GM19397 (cell line): ENCODE data around the gene TMEM126A.

Experiments
- ATAC-seq: cut with Tn5 transposase; IDR thresholded peaks from one replicate; pipeline ENCODE4 v1.9.1; 2021; ENCODE audit warnings: mild to moderate bottlenecking, moderate library complexity; ENCODE audit not compliant: unreplicated experiment

The TMEM126A gene

DNA sequence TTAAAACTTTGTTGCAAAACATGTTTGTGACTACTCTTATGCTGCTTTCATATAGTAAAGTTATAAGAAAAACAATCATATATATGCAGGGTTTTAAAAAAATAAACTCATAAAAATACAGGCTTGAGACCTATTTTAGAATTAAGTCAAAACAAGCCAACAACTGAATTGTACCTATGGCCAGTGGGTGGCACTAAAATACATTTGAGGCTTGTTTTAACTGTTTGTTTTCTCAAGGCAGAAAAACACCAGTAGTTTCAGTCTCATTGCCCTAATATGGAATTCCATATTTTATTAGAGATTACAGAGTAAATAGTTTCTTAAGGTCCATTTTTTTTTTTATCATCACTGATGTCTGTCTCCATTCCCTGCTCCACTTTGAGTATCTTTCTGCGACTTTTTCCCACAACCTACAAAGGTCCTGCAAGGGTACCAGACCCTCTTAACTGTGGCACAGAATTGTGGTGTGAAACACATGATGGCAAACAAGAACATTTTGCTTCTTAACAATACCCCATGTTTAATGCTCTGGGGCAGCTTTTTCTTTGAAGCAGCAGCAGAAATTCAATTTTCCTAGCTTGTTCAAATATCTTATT lies 46.7 kb downstream of the TMEM126A start:
- ATAC-seq: no peak

DNA sequence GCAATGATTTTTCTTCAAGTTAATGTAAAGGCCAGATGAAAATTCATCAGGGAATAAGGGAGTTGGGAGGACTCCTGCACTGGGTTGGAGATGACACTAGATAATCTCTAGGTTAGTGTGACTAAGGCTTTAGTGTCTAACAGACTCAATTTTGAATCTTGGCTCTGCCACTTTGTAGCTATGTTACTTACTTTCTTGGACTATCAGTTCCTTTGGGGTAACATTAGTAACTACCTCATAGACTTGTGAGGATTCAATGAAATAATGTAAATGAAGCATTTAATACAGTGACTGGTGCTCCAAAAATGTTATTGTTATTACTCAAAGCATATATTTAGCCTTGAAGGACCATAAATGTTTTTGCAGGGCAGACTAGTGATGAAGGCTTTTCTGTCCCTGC lies 47.8 kb downstream of the TMEM126A start:
- ATAC-seq: no peak

DNA sequence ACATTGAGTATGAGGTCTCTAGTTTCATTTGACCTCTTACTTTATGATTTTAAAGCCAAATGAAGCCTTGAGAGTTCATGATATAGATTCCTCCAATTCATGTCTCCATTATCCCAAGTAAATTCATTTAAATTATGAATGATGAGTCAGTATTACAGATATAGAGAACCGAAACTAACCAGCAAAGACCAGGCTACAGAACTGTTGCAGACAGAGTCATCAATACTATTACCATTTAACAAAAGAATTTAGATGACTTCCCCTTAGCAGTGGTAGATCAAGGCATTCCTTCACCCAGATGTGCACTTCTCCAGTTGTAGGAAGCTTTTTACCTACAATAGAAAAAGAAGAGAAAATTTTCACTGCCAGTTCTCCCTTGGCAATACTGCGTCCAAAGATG lies 50.0 kb downstream of the TMEM126A start:
- no peak for ATAC-seq

DNA sequence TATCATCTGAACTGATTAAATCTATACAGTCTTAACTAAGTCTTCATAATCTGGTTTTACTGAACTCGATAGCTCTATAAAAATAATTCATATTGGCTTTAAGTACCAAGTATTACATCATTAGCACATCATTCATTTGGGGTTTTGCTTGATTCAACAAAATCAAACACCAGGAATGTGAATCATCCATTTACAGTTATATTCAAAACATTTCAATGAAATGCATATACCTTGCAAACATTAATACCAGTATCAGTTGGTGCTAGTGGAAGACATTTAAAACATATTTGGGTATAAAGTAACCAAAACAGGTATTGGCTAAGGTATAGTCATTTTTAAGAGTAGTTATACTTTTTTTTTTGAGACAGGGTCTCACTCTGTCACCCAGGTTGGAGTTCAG lies 50.4 kb downstream of the TMEM126A start:
- ATAC-seq: no peak

DNA sequence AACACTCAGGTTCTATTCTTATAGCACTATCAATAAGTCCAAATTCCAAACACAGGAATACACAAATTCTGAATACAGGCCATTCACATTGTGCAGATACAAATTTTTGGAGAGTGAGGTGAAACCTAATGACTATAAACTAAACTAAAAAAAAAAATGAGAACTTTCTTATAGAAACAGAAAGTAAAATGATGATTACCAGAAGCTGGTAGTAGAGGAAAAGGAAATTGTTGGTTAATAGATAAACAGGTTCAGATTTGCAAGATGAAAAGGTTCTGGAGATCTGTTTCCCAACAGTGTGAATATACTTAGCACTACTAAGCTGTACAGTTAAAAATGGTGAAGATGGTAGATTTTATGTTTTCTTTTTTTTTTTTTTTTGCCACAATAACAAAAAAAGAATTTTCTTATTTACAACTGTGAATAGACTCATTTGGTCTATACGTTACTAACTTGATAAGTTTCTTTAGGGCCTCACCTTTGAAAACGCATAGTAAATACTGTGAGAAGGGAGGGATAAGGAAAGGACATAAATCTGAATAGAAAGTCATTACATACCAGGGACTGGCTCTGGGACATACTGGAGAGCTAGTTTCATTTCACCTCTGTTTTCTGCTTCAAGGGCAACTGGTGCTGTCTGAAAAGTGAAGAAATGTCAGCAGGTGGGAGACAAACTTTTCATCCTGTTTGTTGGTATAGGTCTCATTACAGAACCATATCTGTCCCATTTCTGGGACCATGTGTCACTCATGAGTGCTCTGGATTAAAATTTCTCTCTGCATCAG lies 52.4 kb downstream of the TMEM126A start:
- peak; percentile 83 for ATAC-seq

DNA sequence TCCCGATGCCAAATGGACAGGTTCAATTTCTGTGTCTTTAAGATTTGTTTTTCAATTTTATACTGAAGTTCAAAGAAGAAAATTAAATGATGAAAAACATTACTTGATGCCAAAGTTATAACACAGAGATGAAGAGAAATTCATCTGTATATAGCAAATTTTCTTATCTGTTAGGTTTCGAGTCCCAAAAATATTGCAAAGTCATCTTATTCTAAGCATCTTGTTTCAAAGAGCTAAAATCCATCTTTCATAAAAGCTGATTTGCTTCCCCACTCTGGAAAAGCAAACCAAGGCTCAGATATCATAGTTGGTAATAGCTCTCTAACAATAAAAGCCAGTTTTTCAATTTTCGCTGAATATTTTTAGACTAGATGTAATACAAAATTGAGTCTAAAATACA lies 57.2 kb downstream of the TMEM126A start:
- ATAC-seq: no peak

DNA sequence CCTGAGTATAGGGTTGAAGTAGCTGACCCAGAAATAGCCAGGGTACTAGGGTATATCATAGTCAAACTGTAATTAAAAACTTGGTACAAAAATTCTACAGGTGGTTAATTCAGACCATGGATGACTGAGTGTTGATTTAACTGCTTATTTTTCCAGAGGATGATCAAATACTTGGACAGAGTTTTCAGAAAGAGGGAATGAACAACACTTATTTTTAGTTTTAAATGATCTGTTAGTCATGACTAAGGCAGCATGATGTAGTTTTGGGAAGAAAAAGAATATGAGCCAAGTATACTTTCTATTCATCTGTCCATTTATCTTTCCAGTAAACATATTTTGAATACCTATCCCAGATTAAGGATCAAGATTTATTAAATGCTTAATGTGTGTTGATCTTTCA lies 58.0 kb downstream of the TMEM126A start:
- ATAC-seq: no peak
